ENCODE results near the gene MAN1C1.

- TF ChIP-seq CTCF (conservative IDR thresholded peaks at IDR 0.05 in 1 of 2, IDR thresholded peaks at IDR 0.05 in 1 of 2; ENCODE audit: low read depth in 1 of 2, low read length in 2 of 2), result no peak
- TF ChIP-seq EZH2 (IDR thresholded peaks at IDR 0.05; ENCODE audit: low read length, missing control alignments), result no peak
These were observed 110.5 kb downstream of the MAN1C1 start for GRCh38 chr1:25727088-25727487.

Data from fibroblast of lung (primary cell).